HCT116 (cell line): ENCODE measurements around the gene KIAA1671. TPM values are rescaled to one million over a fixed set of nuclear protein-coding genes. Genes with fewer than 3 reads are reported as not detected.
A peak's percentile ranks its signal among the peaks of the same experiment; 100 is the strongest.

Source experiments
- ATAC-seq: fragments of 200-7000 bp; cut with Tn5 transposase; 2 replicates; pipeline ENCODE4 v1.9.1; 2020; ENCODE audit warnings: mild to moderate bottlenecking, moderate library complexity
- BruUV-seq: library from RNA; stranded (reverse); fragments of 400-500 nt; replicated peaks from 2 replicates; lab custom pipeline; 2021; lab: Mats Ljungman, UMichigan
- CTCF ChIA-PET: fragments of 300-600 bp; sonication (Branson Sonifier 250); formaldehyde crosslinking; loops from one replicate; lab custom pipeline; 2021; ENCODE audit warnings: antibody characterized with exemption; lab: Charles Lee
- POLR2A ChIA-PET: fragments of 300-600, 350-600 bp; sonication (Branson Sonifier 250); formaldehyde crosslinking; loops from one replicate; lab custom pipeline; 2021; ENCODE audit warnings: antibody characterized with exemption; lab: Charles Lee
- RAD21 ChIA-PET, 2 experiments: fragments of 300-600 bp; sonication (Branson Sonifier 250); formaldehyde crosslinking; loops; one replicate each; lab custom pipeline; 2023; ENCODE audit warnings: low total read pairs in 2 of 2; ENCODE audit not compliant: uncharacterized antibody in 2 of 2, unreplicated experiment in 2 of 2, low non-redundant PET in 1 of 2; lab: Charles Lee
- DNase-seq: peaks from one replicate; pipeline ENCODE4 v3.0.0-alpha.2; 2010; ENCODE audit warnings: low read depth, low spot score
- H2AFZ ChIP-seq: fragments of 200-600 bp; shearing (Covaris generic), sonication (generic); 2 replicates; pipeline ENCODE4 v1.6.1; 2017; ENCODE audit warnings: low read depth, mixed run types, mixed read lengths, antibody characterized with exemption, low read length; ENCODE audit not compliant: poor library complexity, severe bottlenecking
- H3K27ac ChIP-seq: 2 replicates; pipeline ENCODE4 v1.5.1; 2012; ENCODE audit warnings: low read depth, low read length
- H3K27me3 ChIP-seq: fragments of 200-600 bp; sonication (generic); 2 replicates; pipeline ENCODE4 v1.6.1; 2016; ENCODE audit warnings: mixed run types, low read length, mixed read lengths; ENCODE audit not compliant: insufficient read depth
- H3K36me3 ChIP-seq, 2 experiments: fragments of 200-500 bp in 1 of 2; fragments of 200-600 bp in 1 of 2; sonication (Bioruptor generic) in 1 of 2; sonication (generic) in 1 of 2; 2 replicates each; pipeline versions ENCODE4 v1.5.1 to v1.6.1; 2014 to 2016; ENCODE audit warnings: low read length in 2 of 2, inconsistent platforms in 1 of 2, mixed read lengths in 1 of 2, mixed run types in 1 of 2; ENCODE audit not compliant: insufficient read depth in 2 of 2, control insufficient read depth in 1 of 2
- H3K4me1 ChIP-seq, 2 experiments: fragments of 200-600 bp in 1 of 2; sonication (generic) in 1 of 2; 2 replicates each; pipeline versions ENCODE4 v1.5.1 to v1.6.1; 2012 to 2017; ENCODE audit warnings: low read length in 2 of 2, inconsistent platforms in 1 of 2, mild to moderate bottlenecking in 1 of 2, mixed read lengths in 1 of 2, mixed run types in 1 of 2, moderate library complexity in 1 of 2; ENCODE audit not compliant: insufficient read depth in 2 of 2, control insufficient read depth in 1 of 2
- H3K4me2 ChIP-seq: fragments of 200-600 bp; sonication (generic); 2 replicates; pipeline ENCODE4 v1.6.1; 2017; ENCODE audit warnings: mixed run types, low read length, mixed read lengths
- H3K4me3 ChIP-seq, 2 experiments: fragments of 200-600 bp in 1 of 2; sonication (generic) in 1 of 2; replicated peaks in 1 of 2; 2 replicates each; pipeline ENCODE4 v1.5.1; 2011 to 2016; ENCODE audit warnings: low read length in 2 of 2, control low read depth in 1 of 2, low read depth in 1 of 2, mild to moderate bottlenecking in 1 of 2, mixed read lengths in 1 of 2, mixed run types in 1 of 2
- H3K79me2 ChIP-seq: fragments of 200-600 bp; sonication (generic); 2 replicates; pipeline ENCODE4 v1.6.1; 2017; ENCODE audit warnings: mild to moderate bottlenecking, mixed run types, low read length, moderate library complexity, mixed read lengths; ENCODE audit not compliant: insufficient read depth
- H3K9ac ChIP-seq: fragments of 200-600 bp; sonication (generic); 2 replicates; pipeline ENCODE4 v1.6.1; 2016; ENCODE audit warnings: low read length, mixed read lengths
- H3K9me2 ChIP-seq: fragments of 200-600 bp; sonication (generic), shearing (Covaris generic); 2 replicates; pipeline ENCODE4 v1.6.1; 2017; ENCODE audit warnings: mixed run types, mild to moderate bottlenecking, moderate library complexity; ENCODE audit not compliant: insufficient read depth
- H3K9me3 ChIP-seq, 2 experiments: fragments of 200-500 bp in 1 of 2; fragments of 200-600 bp in 1 of 2; sonication (Bioruptor generic) in 1 of 2; sonication (generic) in 1 of 2; 2 replicates each; pipeline ENCODE4 v1.6.1; 2014 to 2017; ENCODE audit warnings: low read length in 2 of 2, mixed read lengths in 2 of 2, inconsistent platforms in 1 of 2, low read depth in 1 of 2, mild to moderate bottlenecking in 1 of 2, mixed run types in 1 of 2, moderate library complexity in 1 of 2; ENCODE audit not compliant: control insufficient read depth in 1 of 2, insufficient read depth in 1 of 2
- H4K20me1 ChIP-seq: fragments of 200-600 bp; sonication (generic), shearing (Covaris generic); 2 replicates; pipeline ENCODE4 v1.6.1; 2017; ENCODE audit warnings: mixed run types, mild to moderate bottlenecking, moderate library complexity; ENCODE audit not compliant: insufficient read depth
- CBX3 ChIP-seq: IDR thresholded peaks from 2 replicates; pipeline ENCODE4 v1.6.1; 2012; ENCODE audit warnings: low read depth
- CEBPB ChIP-seq: IDR thresholded peaks from 2 replicates; pipeline ENCODE4 v1.6.1; 2012; ENCODE audit warnings: low read depth
- JUND ChIP-seq: IDR thresholded peaks from 2 replicates; pipeline ENCODE4 v1.6.1; 2012
- MAX ChIP-seq: IDR thresholded peaks from 2 replicates; pipeline ENCODE4 v1.6.1; 2012
- POLR2AphosphoS5 ChIP-seq: IDR thresholded peaks from 2 replicates; pipeline ENCODE4 v1.6.1; 2011; ENCODE audit warnings: mild to moderate bottlenecking, low read depth, low read length, moderate library complexity
- RAD21 ChIP-seq: IDR thresholded peaks from 2 replicates; pipeline ENCODE4 v1.6.1; 2012; ENCODE audit warnings: low read depth, mild to moderate bottlenecking
- SIN3A ChIP-seq: IDR thresholded peaks from 2 replicates; pipeline ENCODE4 v1.6.1; 2012; ENCODE audit warnings: low read depth
- SP1 ChIP-seq: IDR thresholded peaks from 2 replicates; pipeline ENCODE4 v1.6.1; 2012; ENCODE audit warnings: low read depth
- TCF7L2 ChIP-seq: IDR thresholded peaks from 2 replicates; pipeline ENCODE4 v1.7.0; 2011; ENCODE audit warnings: borderline replicate concordance, inconsistent platforms; ENCODE audit not compliant: insufficient read depth, insufficient read length; ENCODE audit errors: extremely low read depth
- ZFX ChIP-seq: fragments of 450-650 bp; IDR thresholded peaks from 2 replicates; pipeline ENCODE4 v1.6.1; 2017
- intact Hi-C: fragments of 100-400 bp; cut with micrococcal nuclease; formaldehyde crosslinking; loops from 2 replicates; pipeline ENCODE4 v1.10.0; 2022
- total RNA-seq: library from RNA; stranded (reverse); gene quantifications from one replicate; pipeline ENCODE4 v1.2.1, GENCODE V29; 2021; ENCODE audit not compliant: unreplicated experiment

The KIAA1671 gene
- total RNA-seq, 1 experiment from 2014 or later = 36.8 TPM

- ChIA-PET CTCF (interaction anchor here (1.3 kb wide), 1 partner anchor 65 kb away, joined by 3 read pairs; no protein-coding TSS in a partner anchor), RAD21 (no interaction called here), POLR2A (no interaction called here)
- BruUV-seq = no TSS peak
- ATAC-seq (no peak), DNase-seq (no peak)
- Histone ChIP-seq H3K9ac (no peak overlapping the region), H2AFZ (no peak overlapping the region), H4K20me1 (0 out of 2 replicates have a peak, but pooled peaks cover under 1% of the 10 kb centered on the region), H3K27ac (0 out of 2 replicates have a peak overlapping the region, but pooled peaks have one; percentile 18), H3K9me2 (no peaks in the 10 kb centered on the region), H3K4me3 (no peak overlapping the region), H3K4me2 (no peak overlapping the region), H3K9me3 (no peaks in the 10 kb centered on the region), H3K79me2 (peaks cover 25% of the 10 kb centered on the region; the same call in 1 of the 2 replicates), H3K36me3 (no peaks in the 10 kb centered on the region), H3K4me1 (peaks cover 54 to 70% of the 10 kb centered on the region in 2 experiments), H3K27me3 (no peaks in the 10 kb centered on the region)
- no peak for TF ChIP-seq TCF7L2
- no peak for TF ChIP-seq MAX
- no peak for TF ChIP-seq SIN3A
- no peak for TF ChIP-seq POLR2AphosphoS5
- no peak for TF ChIP-seq RAD21
- no peak for TF ChIP-seq ZFX
- intact Hi-C loops = no loop called here
Observed at GRCh38 chr22:24989135-24989534, 36.6 kb downstream of the KIAA1671 start.

- no peak for DNase-seq
- ATAC-seq = no peak
- POLR2A ChIA-PET = no interaction called here
- H3K27me3 ChIP-seq = no peaks in the 10 kb centered on the region
- 0 out of 2 replicates have a peak overlapping the region, but pooled peaks have one; percentile 18 for H3K27ac ChIP-seq
- no peak for TF ChIP-seq SP1
- TF ChIP-seq TCF7L2 = no peak
- TF ChIP-seq ZFX = no peak
- TF ChIP-seq JUND = no peak
- no peak for TF ChIP-seq CBX3
- no peak for TF ChIP-seq POLR2AphosphoS5
- no peak for TF ChIP-seq CEBPB
- no peak overlapping the region for H3K4me2 ChIP-seq
- intact Hi-C loops = no loop called here
- no peaks in the 10 kb centered on the region for H3K36me3 ChIP-seq
- H4K20me1 ChIP-seq = 0 out of 2 replicates have a peak, but pooled peaks cover 3% of the 10 kb centered on the region
- H3K9me3 ChIP-seq = no peaks in the 10 kb centered on the region
- H3K9me2 ChIP-seq = no peaks in the 10 kb centered on the region
- peaks cover 21% of the 10 kb centered on the region; the same call in 1 of the 2 replicates for H3K79me2 ChIP-seq
- peaks cover 58 to 75% of the 10 kb centered on the region in 2 experiments for H3K4me1 ChIP-seq
- RAD21 ChIA-PET = no interaction called here
- no TSS peak for BruUV-seq
- no peak overlapping the region for H3K4me3 ChIP-seq
- H2AFZ ChIP-seq = no peak overlapping the region
- CTCF ChIA-PET = interaction anchor here (1.3 kb wide), 1 partner anchor 65 kb away, joined by 3 read pairs; no protein-coding TSS in a partner anchor
- no peak overlapping the region; the same call in 1 of the 2 replicates for H3K9ac ChIP-seq
Observed at GRCh38 chr22:24989541-24989951, 37.0 kb downstream of the KIAA1671 start.
